ENCODE data around the gene PAK5.
"Not testable (repeated sequence)": the region's sequence is repeated elsewhere in the genome, so short reads cannot be mapped to it uniquely, and the experiment has no call there.

Gene PAK5

DNA sequence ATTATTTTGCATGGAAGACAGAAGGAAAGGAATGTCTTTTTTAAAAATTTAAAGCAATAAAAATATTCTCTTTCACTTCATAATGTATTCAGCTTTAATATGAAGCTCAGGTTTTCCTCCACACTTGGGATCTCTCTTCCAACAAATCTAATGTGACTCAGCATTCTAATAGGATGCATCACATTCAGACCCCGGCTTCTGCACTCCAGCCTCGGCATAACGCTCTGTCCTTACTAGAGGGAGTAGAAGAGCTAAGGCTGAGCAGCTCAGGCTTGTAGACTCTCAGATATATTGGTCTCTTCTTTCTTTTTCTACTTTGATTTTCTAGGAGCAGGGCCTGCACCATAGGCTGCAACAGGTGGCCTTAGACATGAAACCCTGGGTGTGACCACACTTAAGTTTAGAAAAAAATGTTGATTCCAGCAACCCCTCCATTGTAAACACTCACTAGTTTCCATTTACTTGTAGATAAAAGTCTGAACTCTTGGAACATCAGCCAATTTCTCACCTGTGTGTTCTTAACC is 161.7 kb downstream of the PAK5 start:
- no peak for DNase-seq

DNA sequence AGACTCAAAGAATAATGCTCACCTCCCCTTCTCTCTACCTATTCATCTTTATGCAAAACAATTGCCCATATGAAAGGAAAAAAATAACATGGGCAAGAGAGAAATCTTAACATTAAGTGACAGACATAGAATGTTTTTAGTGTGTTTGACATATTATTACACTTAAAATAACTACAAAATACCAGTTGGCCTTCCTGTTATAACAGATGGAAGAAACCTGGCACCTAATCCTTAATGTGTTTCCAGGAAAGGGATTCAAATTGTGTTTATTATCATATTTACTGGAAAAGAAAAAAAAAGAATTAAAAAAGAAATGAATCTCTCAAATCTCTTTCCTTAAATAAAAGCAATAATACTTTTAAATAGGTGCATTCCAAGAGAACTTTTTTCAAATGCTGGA is 165.9 kb downstream of the PAK5 start:
- no peak for DNase-seq

DNA sequence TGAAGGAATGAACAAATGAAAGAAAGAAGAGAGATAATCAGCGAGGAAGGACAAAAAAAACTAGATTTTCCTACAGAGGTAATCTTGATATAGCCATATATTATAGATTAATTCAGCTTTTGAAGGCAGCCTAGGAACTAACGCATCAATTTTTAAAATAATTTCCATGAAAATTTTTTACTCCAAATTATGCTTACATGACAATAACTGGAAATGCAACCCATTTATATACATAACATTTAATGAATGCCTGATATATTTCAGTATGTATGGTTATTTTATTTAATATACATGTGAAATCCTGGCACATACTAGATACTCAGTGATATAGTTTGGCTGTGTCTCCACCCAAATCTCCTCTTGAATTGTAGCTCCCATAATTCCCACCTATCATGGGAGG is 166.8 kb downstream of the PAK5 start:
- no peak for DNase-seq

DNA sequence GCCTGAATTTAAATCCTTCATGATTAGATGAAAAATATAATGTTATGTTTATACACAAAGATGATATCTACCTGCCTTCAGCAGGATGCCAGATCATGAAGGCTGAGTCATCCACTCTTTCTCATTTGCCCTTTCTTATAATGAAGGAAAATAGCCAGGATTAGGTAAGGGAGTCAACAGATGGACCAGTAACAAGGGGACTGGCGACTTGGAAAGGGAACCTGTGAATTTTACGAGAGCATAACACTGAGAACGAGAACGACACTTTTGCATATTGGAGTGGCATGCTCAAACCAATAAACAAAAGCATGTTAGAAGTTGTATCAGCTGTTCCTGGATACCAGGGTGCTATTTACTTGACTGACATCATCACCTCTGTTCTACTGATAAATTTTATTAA is 170.5 kb downstream of the PAK5 start:
- no peak for DNase-seq

DNA sequence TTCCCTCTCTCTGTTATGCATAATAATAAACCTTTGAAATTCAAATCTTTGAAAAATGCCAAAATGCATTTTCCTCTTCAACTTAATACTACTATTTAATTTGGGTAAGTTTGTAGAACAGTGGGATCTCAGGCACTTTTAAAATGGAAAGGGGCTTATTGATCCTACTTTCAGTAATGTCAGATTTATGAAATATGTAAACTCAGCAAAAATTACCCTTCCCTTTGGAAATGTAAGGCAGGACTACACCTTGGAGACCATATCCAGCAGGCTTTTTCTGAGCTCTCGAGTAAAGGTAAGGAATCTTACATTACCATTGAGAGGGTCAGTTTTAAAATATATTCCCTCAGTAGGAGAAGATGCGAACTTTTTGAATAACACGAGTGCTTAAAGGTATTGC is 175.5 kb downstream of the PAK5 start:
- DNase-seq: no peak

DNA sequence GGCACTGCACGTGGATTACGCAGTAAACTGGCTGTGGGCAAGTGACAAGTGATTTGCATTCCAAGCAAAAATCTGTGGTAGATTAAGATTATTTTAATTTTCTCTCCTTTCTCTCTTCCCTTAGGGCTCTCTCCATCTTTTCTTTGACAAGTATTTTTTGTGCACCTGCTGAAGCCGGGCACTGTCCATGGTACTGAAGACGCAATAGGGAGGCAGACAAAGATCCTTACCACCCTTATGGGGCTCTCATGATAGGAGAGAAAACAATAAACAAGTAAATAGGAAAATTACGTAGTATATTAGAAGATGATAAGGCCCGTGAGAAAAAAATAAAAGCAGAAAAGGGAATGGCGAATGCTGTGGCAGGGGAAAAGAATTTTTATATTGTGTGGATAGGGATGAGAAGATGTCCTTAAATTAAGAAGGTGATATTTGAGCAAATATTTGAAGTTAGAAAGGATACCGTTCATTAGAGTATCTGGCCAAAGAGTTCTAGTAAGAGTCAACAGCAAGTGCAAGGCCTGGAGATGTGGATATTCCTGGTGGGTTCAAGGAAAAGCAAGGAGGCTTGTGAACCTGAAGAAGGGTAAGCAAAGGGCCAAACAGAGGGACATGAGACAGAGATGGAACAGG is 178.5 kb downstream of the PAK5 start:
- DNase-seq: no peak

DNA sequence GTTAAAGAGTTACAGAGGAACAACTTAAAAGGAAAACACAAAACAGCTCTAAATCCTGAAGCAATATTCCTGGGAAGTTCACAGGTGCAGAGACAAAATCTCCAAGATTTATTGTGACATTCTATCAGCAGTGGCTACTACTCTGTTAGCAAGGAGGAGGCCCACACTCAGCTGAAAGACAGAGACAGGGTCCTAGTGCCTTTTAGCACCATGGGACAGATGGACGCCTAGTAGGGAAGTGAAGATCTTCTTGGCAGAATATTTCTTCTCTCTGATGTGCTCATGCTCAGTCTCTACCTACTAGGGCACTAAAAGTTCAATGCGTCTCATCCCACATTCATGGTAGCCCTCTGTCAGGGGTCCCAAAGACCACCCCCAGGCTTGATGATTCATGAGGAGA is 191.1 kb downstream of the PAK5 start:
- no peak for DNase-seq

DNA sequence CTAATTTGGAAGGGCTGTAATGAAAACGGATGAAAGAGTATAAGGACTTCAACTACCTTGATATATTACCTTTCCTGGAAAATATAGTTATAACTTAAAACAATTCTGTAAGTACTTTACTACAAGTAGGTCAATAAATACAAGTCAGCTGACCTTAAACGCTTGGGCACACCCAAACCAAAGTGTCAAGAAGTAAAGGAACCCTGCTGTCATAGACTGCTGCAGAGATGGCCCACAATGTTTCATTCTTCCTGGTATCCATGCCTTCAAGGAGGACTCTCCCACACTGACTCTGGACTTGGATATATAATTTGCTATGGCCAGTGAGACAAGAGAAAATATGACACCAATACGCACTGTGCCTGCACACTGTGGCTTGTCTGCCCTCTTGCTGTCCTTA is 192.5 kb downstream of the PAK5 start:
- no peak for DNase-seq

DNA sequence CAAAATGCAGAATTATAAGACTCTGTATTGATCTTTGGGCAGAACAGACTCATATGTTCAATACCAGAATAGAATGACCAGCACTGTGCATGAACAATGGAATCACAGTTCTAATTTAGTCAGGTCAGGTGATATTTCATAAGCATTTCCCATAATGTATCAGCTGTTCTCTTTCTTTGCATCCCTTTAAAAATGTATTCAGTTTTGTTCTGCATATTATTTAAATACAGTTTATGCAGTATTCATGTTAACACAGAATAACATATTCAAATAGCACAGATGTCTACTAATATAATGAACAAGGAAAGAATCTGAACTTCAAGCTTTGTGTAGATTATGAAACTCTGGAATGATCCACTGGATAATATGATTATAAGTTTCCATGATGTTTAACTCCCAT is 196.0 kb downstream of the PAK5 start:
- no peak for DNase-seq

DNA sequence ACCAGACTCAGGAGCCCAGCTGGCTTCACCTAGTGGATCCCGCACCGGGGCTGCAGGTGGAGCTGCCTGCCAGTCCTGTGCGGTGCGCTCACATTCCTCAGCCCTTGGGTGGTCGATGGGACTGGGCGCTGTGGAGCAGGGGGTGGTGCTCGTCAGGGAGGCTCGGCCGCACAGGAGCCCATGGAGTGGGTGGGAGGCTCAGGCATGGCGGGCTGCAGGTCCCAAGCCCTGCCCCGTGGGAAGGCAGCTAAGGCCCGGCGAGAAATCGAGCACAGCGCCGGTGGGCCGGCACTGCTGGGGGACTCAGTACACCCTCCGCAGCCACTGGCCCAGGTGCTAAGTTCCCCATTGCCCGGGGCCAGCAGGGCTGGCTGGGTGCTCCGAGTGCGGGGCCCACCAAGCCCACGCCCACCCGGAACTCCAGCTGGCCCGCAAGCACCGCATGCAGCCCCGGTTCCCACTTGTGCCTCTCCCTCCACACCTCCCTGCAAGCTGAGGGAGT is 197.3 kb downstream of the PAK5 start:
- not testable (repeated sequence) for DNase-seq

DNA sequence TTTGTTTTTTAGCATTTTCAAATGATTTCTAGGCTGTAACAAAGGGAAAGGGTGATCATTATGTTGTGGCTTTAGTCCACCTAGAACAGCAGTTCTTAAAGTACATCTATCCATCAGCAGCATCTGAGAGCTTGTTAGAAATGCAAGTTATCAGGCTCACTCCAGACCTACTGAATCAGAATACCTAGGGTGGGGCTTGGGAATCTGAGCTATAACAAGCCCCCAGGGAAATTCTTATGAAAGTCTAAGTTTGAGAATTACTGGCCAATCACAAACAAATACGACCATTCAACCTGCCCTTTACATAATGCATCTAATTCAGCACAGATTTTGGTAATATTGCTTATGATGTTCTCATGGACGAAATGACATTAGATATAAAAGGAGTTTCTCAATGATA is 201.0 kb downstream of the PAK5 start:
- no peak for DNase-seq

DNA sequence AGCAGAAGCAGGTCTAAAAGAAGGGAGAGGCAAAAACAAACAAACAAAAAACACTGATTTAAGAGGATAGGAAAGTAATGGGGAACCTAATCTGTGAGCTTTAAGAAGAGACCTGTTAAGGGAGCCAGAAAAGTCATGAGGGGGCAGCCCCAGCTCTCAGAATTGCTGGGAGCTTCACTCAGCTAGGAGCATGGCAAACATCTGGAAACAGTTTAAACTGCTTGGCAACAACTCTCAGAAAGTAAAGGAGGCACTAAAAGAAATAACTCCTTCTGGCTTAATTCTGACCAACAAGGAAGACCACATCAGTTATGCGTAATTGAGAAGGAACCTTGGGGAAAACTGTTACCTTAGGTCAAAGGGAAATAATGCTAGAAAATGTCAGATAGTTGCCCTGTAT is 203.1 kb downstream of the PAK5 start:
- DNase-seq: no peak

DNA sequence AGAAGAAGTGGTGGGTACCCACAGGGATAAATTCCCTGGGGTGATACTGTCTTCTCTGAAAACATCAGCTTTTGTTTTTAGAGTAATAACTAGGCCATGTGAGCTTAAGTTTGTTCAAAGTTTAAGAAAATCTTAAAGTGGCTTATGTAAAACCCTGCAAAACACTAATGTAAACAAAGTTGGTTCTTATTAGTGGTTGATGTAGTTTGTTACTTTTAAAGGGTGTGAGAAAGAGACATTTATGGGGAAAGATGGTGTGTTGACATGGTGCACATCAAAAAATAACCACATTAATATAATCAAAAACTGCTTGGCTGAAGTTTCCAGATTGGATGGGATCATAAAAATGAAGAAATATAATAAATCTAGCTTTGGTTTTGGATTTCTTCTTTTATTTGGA is 204.5 kb downstream of the PAK5 start:
- no peak for DNase-seq

DNA sequence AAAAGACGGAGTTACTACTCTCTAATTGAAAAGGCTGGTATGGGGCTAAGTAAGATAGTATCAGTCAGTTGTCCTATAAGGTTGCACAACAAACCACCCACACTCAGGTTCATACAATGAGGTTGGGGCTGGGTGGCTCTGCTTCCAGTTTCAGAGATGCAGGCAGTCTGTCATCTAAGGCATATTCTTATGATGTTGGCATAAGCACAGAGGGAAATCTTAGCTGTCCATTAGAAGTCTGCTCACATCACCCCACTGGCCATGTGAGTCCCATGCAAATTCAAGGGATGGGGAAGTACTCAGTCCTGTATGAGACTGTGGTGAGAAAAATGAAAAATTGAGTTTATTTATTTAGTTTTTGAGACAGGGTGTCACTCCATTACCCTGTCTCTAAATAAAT is 205.9 kb downstream of the PAK5 start:
- DNase-seq: no peak

DNA sequence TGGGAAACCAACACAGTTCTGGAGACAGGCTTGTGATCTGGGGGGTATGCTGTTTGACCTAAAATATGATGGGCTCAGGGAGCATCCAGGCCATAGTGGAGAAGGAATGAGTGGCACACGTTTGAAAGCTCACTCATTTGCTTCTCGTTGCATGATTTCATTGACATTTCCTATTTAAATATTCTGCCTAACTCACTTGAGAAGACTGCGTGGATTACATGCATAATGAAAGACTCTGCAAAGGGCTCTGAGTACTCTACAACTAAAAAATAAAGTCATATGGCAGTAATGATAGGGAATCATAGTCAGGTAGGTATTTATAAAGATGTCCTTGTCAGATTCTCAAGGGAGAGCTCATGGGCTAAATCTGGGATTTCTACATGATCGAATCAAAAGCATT is 206.6 kb downstream of the PAK5 start:
- no peak for DNase-seq

DNA sequence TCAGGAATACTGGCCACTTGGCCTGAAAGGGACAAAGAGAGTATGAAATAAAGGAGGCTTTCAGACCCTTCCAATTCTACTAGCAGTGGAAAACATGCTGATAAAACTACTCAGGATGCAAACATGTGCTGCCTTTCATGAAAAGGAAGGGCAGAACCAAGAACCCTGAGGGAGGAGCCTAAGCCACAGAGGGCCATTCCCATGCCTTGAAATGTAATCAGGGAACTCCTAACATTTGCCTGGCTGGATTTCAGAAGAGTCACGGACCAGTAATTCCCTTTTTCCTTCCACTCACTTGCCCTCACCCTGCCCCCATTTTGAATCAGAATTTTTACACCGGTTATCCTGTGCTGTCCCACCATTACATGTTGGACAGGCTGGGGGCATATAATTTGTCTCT is 208.3 kb downstream of the PAK5 start:
- no peak for DNase-seq

DNA sequence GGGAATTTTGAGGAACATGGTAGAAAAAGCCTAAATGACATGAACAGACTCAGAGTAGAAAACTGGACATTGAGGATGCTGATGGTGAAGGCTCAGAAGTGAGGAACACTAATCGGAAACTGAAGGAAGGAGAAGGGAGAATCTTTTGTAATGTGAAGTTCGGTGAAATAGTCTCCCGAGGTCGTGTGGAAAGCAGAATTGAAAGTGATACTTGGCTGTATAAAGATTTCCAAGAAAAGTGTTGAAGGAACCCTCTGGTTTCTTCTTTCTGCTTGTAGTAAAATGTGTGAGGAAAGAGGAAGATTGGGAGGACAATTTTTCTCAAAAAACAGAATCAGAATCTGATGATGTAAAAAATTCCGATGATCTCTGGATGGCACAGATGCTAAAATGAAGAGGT is 209.0 kb downstream of the PAK5 start:
- no peak for DNase-seq

DNA sequence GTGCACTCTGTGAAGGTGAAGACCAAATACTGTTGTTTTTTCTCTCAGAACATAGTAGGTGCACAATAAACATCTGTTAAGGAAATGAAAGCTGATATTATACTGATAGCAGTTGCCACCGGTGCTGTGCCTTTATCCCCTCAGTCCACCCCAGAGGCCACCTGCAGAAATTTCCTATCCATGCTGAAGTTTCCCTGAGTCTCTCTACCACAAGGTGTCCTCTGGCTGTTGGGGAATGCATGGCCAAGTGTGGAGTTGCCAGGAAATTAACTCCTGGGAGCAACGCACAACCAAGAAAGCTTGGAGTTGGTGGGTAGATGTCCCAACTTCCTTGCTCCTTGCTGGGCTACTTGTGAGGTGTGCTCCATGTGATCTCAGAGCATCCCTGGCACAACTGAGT is 210.3 kb downstream of the PAK5 start:
- no peak for DNase-seq

DNA sequence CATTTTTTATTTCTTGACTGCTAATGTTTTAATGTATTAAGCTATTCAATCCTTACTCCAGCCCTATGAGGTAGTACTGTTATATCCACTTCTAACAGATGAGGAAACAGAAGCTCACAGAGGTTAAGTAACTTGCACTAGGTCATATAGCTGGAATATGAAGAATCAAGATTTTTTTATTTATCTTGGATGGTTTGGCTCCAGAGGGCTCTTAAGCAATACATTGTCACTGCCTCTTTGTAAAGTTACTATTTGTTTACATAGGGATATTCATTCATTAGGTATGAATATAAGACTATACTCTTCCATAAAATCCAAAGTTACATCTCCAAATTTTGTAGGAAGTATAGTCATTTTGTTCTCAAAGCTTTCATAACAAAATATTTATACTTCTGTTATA is 210.7 kb downstream of the PAK5 start:
- DNase-seq: no peak

DNA sequence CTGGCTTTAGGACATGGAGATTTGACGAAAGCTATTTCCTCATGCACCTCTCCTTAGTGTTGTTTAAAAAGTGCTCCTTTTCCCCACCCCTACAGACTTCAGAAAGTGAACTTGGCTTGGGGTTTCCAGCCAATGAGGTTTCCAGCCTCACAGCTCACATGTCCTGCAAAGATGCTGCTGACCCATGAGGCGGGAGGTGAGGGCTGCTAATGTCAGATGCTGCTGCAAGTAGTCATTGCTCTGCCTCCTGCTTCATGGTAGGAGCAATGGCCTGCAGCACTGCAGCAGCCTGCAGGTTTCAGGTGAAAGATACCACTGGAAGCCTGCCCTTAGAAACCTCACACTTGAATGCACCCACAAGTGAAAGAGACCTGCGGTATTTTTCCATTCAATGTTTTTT is 211.7 kb downstream of the PAK5 start:
- DNase-seq: no peak

DNA sequence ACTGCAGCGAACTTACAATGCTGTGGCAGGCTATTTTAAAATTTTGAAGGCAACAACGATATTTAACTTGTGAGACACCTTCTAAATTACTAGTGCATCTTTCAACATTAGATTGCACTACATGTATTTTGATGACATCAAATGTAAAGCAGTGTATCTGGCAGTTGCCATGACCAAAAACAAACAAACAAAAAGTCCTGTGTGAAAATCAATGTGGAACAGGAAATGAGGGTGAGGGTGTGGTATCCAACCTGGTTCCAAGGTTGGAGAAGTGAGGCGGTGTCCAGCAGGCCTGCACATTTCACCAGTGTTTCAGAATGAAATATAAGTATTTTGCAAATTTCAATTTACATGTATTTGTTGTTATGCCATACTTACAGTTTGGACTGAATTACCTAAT is 212.5 kb downstream of the PAK5 start:
- DNase-seq: no peak

DNA sequence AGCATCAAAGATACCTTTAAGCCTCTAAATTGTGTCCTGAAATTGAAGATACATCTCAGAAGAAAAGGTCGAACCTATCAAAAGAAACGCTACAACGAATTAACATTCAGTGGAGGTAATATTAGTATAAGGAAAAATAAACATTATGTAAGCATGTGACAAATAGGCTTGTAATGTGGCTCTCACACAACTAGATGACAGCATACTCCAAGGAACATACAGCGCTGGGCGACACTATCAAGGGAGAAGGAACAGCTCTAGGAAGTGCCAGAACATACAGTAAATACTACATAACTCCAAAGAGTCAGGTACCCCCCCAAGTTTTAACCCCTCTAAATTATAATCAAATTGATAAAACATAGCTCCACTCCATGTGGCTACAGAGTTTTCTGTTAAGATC is 220.9 kb downstream of the PAK5 start:
- no peak for DNase-seq

DNA sequence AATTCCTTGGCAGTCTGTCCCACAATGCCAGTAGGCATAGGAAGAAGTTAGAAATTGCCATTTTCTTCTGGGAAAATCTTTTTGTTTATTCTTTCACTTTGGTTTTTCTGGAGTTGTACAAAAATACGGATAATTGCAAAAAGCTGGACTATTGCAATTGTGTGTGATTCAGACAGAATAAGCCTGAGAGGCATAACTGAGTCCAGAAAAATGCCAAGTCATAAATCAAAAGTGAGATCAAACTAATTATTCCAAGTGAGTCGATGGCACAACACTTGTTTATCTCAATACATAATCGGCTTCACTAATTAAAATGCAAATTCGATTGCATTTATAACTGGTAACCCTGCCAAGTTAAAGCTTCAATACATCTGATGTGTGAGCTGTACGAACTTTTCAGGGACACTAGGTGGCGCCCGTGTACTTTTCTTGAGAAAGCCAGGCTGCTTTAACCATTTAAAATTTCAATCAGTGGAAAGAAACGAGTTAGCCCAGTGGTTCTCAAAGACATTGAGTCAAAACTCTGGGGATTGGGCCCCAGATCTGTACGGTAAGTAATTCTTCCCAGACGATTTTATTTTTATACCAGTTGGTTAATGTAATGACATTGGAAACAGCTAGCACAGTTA is 221.9 kb downstream of the PAK5 start:
- peak; percentile 21 for DNase-seq

DNA sequence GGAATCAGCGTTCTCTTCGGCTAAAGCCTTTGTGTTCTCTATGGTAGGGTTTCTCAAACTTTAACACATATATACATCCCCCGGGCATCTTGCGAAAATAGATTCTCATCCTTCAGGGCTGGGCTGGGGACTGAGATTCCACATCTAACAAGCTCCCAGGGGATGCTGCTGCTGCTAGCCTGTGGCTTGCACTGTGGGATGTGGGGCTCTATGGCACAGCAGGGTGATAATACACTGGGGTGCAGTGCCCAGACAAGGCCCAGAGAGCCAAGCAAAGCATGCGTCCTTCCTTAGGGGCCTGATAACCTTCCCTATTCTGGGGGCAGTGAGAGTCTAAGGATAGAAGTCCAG is 222.4 kb downstream of the PAK5 start:
- no peak for DNase-seq

Measured in activated gamma-delta T cell treated with Interleukin-2 at 50 U/mL for 16 hours (primary cell).